Natural killer cell (primary cell): ENCODE measurements around the gene PRPH2. TPM values are rescaled to one million over a fixed set of nuclear protein-coding genes. Genes with fewer than 3 reads are reported as not detected.

Experiments
- ATAC-seq, 3 donors: fragments of 150-1000 bp in 2 of 3; fragments of 200-7000 bp in 1 of 3; cut with Tn5 transposase; 1 replicate in 1 of 3; 2 replicates in 2 of 3; pipeline ENCODE4 v1.10.0; 2021; ENCODE audit warnings: mild to moderate bottlenecking in 2 of 3, moderate library complexity in 2 of 3
- DNase-seq, 2 donors: peaks; one replicate each; pipeline versions ENCODE4 v3.0.0 to v3.0.0-alpha.2; 2013 to 2021; ENCODE audit warnings: mixed read lengths in 1 of 2
- H3K27ac ChIP-seq: one replicate; pipeline ENCODE4 v1.5.1; 2013; ENCODE audit warnings: mild to moderate bottlenecking, low read length
- H3K27me3 ChIP-seq: one replicate; pipeline ENCODE4 v1.6.1; 2013; ENCODE audit warnings: low read length; ENCODE audit not compliant: control insufficient read depth, insufficient read depth
- H3K36me3 ChIP-seq: one replicate; pipeline ENCODE4 v1.6.1; 2013; ENCODE audit warnings: low read length; ENCODE audit not compliant: control insufficient read depth, insufficient read depth
- H3K4me1 ChIP-seq: one replicate; pipeline ENCODE4 v1.6.1; 2013; ENCODE audit warnings: low read length; ENCODE audit not compliant: control insufficient read depth, insufficient read depth
- H3K4me3 ChIP-seq: one replicate; pipeline ENCODE4 v1.5.1; 2013; ENCODE audit warnings: low read length
- H3K9me3 ChIP-seq: one replicate; pipeline ENCODE4 v1.6.1; 2013; ENCODE audit warnings: low read length; ENCODE audit not compliant: control insufficient read depth, insufficient read depth
- H3K27ac Mint-ChIP-seq, 2 donors: one replicate each; pipeline ENCODE4 v1.8.0; 2022; ENCODE audit warnings: mild to moderate bottlenecking in 2 of 2, mixed read lengths in 2 of 2, moderate library complexity in 1 of 2
- H3K27me3 Mint-ChIP-seq, 2 donors: one replicate each; pipeline ENCODE4 v1.8.0; 2022; ENCODE audit warnings: low read depth in 2 of 2, mixed read lengths in 2 of 2
- H3K36me3 Mint-ChIP-seq: one replicate; pipeline ENCODE4 v1.8.0; 2022; ENCODE audit warnings: mixed read lengths
- H3K4me1 Mint-ChIP-seq, 2 donors: one replicate each; pipeline ENCODE4 v1.8.0; 2022; ENCODE audit warnings: mixed read lengths in 2 of 2
- H3K4me3 Mint-ChIP-seq: one replicate; pipeline ENCODE4 v1.8.0; 2022; ENCODE audit warnings: mild to moderate bottlenecking, moderate library complexity, mixed read lengths
- H3K9me3 Mint-ChIP-seq, 2 donors: one replicate each; pipeline ENCODE4 v1.8.0; 2022; ENCODE audit warnings: mixed read lengths in 2 of 2
- CTCF ChIP-seq: fragments of 200-600 bp; IDR thresholded peaks from one replicate; pipeline ENCODE4 v1.8.0; 2022; ENCODE audit warnings: antibody characterized with exemption
- WGBS: methylation state at CpG from one replicate; pipeline ENCODE4 v1.1.7; 2013; ENCODE audit warnings: missing lambda C conversion rate; ENCODE audit not compliant: insufficient coverage; 5-methylcytosine and 5-hydroxymethylcytosine counted together
- intact Hi-C: fragments of 100-400 bp; cut with micrococcal nuclease; formaldehyde crosslinking; loops from one replicate; pipeline ENCODE4 v1.14.2; 2022
- total RNA-seq, 4 donors: library from RNA; stranded (reverse); fragments of 120-200 nt in 1 of 4; gene quantifications; one replicate each; pipeline versions ENCODE4 v1.2.3 to v1.2.4, GENCODE V29; 2013 to 2022

PRPH2 gene
- total RNA-seq, 3 donors from 2014 or later (not counting 1 experiment from before 2014, with no cell fraction given) = 0.12 to 0.16 (median 0.13) TPM

GRCh38 chr6:42724825-42725224 lies 2.4 kb upstream of the PRPH2 start:
- no peak overlapping the region for H3K27ac Mint-ChIP-seq
- Histone ChIP-seq H3K9me3 (no peaks in the 10 kb centered on the region), H3K4me1 (peaks cover 8% of the 10 kb centered on the region), H3K27me3 (no peaks in the 10 kb centered on the region), H3K36me3 (no peaks in the 10 kb centered on the region), H3K4me3 (no peak overlapping the region), H3K27ac (no peak overlapping the region)
- H3K36me3 Mint-ChIP-seq = no peaks in the 10 kb centered on the region
- H3K9me3 Mint-ChIP-seq = no peaks in the 10 kb centered on the region
- TF ChIP-seq CTCF = no peak
- no peak for ATAC-seq
- peaks cover 19 to 20% of the 10 kb centered on the region in 2 donors for H3K4me1 Mint-ChIP-seq
- H3K27me3 Mint-ChIP-seq = no peaks in the 10 kb centered on the region
- no peak overlapping the region for H3K4me3 Mint-ChIP-seq
- DNase-seq = no peak
- intact Hi-C loops = loop anchor here (5.0 kb wide), 1 partner anchor 57 kb away; the partner anchor contains the start of gene BICRAL

- no peak overlapping the region for H3K27ac ChIP-seq
- WGBS = 88% methylated on average over 8 of the region's 8 CpGs
- no peaks in the 10 kb centered on the region for H3K9me3 ChIP-seq
- ATAC-seq (no peak), DNase-seq (no peak)
- H3K27me3 ChIP-seq = no peaks in the 10 kb centered on the region
- H3K36me3 ChIP-seq = no peaks in the 10 kb centered on the region
- no peaks in the 10 kb centered on the region for H3K4me1 ChIP-seq
- Mint-ChIP-seq H3K9me3 (no peaks in the 10 kb centered on the region), H3K27me3 (no peaks in the 10 kb centered on the region), H3K36me3 (no peaks in the 10 kb centered on the region), H3K4me3 (no peak overlapping the region), H3K4me1 (no peaks in the 10 kb centered on the region), H3K27ac (no peak overlapping the region)
- no peak for TF ChIP-seq CTCF
- H3K4me3 ChIP-seq = no peak overlapping the region
- intact Hi-C loops = no loop called here
Measured at GRCh38 chr6:42720739-42721138, 1.7 kb downstream of the PRPH2 start.

- DNase-seq (no peak), ATAC-seq (no peak)
- H3K27me3 ChIP-seq = no peaks in the 10 kb centered on the region
- H3K27ac ChIP-seq = no peak overlapping the region
- no peak overlapping the region for H3K4me3 ChIP-seq
- H3K27me3 Mint-ChIP-seq = peaks cover 0 to 4% of the 10 kb centered on the region in 2 donors
- no peak overlapping the region for H3K27ac Mint-ChIP-seq
- intact Hi-C loops = no loop called here
- no peaks in the 10 kb centered on the region for H3K4me1 ChIP-seq
- no peak overlapping the region for H3K4me3 Mint-ChIP-seq
- TF ChIP-seq CTCF = no peak
- H3K4me1 Mint-ChIP-seq = no peaks in the 10 kb centered on the region
- peaks cover 0 to 3% of the 10 kb centered on the region in 2 donors for H3K9me3 Mint-ChIP-seq
- H3K36me3 Mint-ChIP-seq = no peaks in the 10 kb centered on the region
- H3K36me3 ChIP-seq = no peaks in the 10 kb centered on the region
- WGBS = 97% methylated on average over 4 of the region's 4 CpGs
- H3K9me3 ChIP-seq = no peaks in the 10 kb centered on the region
Measured at GRCh38 chr6:42715871-42716270, 6.5 kb downstream of the PRPH2 start.

- H3K36me3 Mint-ChIP-seq = no peaks in the 10 kb centered on the region
- H3K4me3 Mint-ChIP-seq = no peak overlapping the region
- H3K36me3 ChIP-seq = no peaks in the 10 kb centered on the region
- H3K27ac ChIP-seq = no peak overlapping the region
- H3K4me1 ChIP-seq = no peaks in the 10 kb centered on the region
- H3K4me3 ChIP-seq = no peak overlapping the region
- no peaks in the 10 kb centered on the region for H3K27me3 ChIP-seq
- ATAC-seq (no peak), DNase-seq (no peak)
- peaks cover 0 to 4% of the 10 kb centered on the region in 2 donors for H3K27me3 Mint-ChIP-seq
- intact Hi-C loops = no loop called here
- 82% methylated on average over 3 of the region's 4 CpGs for WGBS
- no peaks in the 10 kb centered on the region for H3K4me1 Mint-ChIP-seq
- H3K9me3 Mint-ChIP-seq = peaks cover 0 to 3% of the 10 kb centered on the region in 2 donors
- H3K9me3 ChIP-seq = no peaks in the 10 kb centered on the region
- no peak overlapping the region for H3K27ac Mint-ChIP-seq
- no peak for TF ChIP-seq CTCF
Measured at GRCh38 chr6:42714098-42714761, 8.2 kb downstream of the PRPH2 start.
